GM18861 (cell line): ENCODE data around the gene RPN2.

ENCODE experiments used
- ATAC-seq: cut with Tn5 transposase; IDR thresholded peaks from one replicate; pipeline ENCODE4 v1.9.1; 2021; ENCODE audit not compliant: unreplicated experiment

The RPN2 gene

GRCh38 chr20:37290158-37290810 lies 111.2 kb downstream of the RPN2 start:
- ATAC-seq = no peak
